GM23248 (cell line): ENCODE results near the gene MECP2.

Experiments
- EZH2 ChIP-seq: fragments of 200-600 bp; sonication (generic); IDR thresholded peaks from 2 replicates; pipeline ENCODE4 v1.6.1; 2018; ENCODE audit warnings: antibody characterized with exemption, mild to moderate bottlenecking; ENCODE audit not compliant: insufficient read depth, poor library complexity, severe bottlenecking
- EZH2phosphoT487 ChIP-seq: fragments of 200-600 bp; sonication (generic); IDR thresholded peaks from 2 replicates; pipeline ENCODE4 v1.6.1; 2018; ENCODE audit warnings: antibody characterized with exemption, moderate library complexity, mild to moderate bottlenecking, low read depth; ENCODE audit not compliant: insufficient read depth

DNA sequence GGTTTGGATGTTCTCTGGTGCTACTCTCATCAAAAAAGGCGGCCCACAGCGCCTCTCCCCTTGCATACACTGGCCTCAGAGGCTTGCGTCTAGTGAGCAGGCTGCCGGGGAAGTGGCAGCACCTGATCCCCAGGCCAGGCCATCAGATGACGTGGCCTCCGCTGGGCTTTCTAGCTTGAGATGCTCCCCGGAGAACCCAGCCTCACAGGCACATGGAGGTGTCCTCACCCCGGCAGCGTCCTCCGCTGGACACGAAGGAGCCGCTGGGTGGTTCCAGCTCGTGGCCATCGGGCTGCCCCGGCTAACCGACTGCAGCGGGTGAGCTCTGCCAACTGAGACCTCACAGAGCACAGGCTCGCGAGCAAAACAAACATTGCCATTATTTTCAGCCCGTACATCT is 90.6 kb downstream of the MECP2 start:
- TF ChIP-seq EZH2phosphoT487 (no peak), EZH2 (no peak)
